GM12878 (cell line): ENCODE measurements around the gene CHRND. TPM values are rescaled to one million over a fixed set of nuclear protein-coding genes. Genes with fewer than 3 reads are reported as not detected.

Experiments used
- ATAC-seq: fragments of 200-7000 bp; cut with Tn5 transposase; 3 replicates; pipeline ENCODE4 v1.9.1; 2020; ENCODE audit warnings: mild to moderate bottlenecking, moderate library complexity
- BruUV-seq: library from RNA; stranded (reverse); fragments of 400-500 nt; replicated peaks from 2 replicates; lab custom pipeline; 2021; lab: Mats Ljungman, UMichigan
- CTCF ChIA-PET: fragments of 300-600 bp; sonication (Branson Sonifier 250); formaldehyde crosslinking; extraction: SDS; loops from one replicate; lab custom pipeline; 2021; ENCODE audit warnings: inconsistent platforms; lab: Yijun Ruan, JAX
- POLR2A ChIA-PET: fragments of 350-600 bp; formaldehyde crosslinking; extraction: SDS; loops from one replicate; lab custom pipeline; 2021; ENCODE audit warnings: inconsistent platforms; lab: Charles Lee
- RAD21 ChIA-PET: fragments of 300-600 bp; sonication (Branson Sonifier 250); formaldehyde crosslinking; loops from one replicate; lab custom pipeline; 2023; ENCODE audit warnings: antibody characterized with exemption; ENCODE audit not compliant: unreplicated experiment; lab: Charles Lee
- SMC1A ChIA-PET: fragments of 300-600 bp; sonication (Branson Sonifier 250); formaldehyde crosslinking; loops from one replicate; lab custom pipeline; 2023; ENCODE audit not compliant: unreplicated experiment, uncharacterized antibody; lab: Charles Lee
- DNase-seq: peaks from one replicate; pipeline ENCODE4 v3.0.0-alpha.2; 2011; ENCODE audit warnings: low read depth, low spot score
- FAIRE-seq: peaks from 3 replicates; lab custom pipeline; 2011; peaks lifted over from hg19 to GRCh38; lab: Jason Lieb, UNC
- H2AFZ ChIP-seq: 2 replicates; pipeline ENCODE4 v1.6.0; 2011; ENCODE audit warnings: low read depth, low read length, control low read depth; ENCODE audit not compliant: control insufficient read depth
- H3K27ac ChIP-seq: 2 replicates; pipeline ENCODE4 v1.5.1; 2011; ENCODE audit warnings: control low read depth; ENCODE audit not compliant: control insufficient read depth, insufficient read depth
- H3K27me3 ChIP-seq, 2 experiments: replicated peaks in 1 of 2; 2 replicates each; pipeline versions ENCODE4 v1.6.0 to v1.6.1; 2011; ENCODE audit warnings: low read length in 1 of 2; ENCODE audit not compliant: control insufficient read depth in 2 of 2, insufficient read depth in 2 of 2
- H3K36me3 ChIP-seq, 2 experiments: 2 replicates each; pipeline ENCODE4 v1.5.1; 2011; ENCODE audit warnings: low read length in 1 of 2; ENCODE audit not compliant: control insufficient read depth in 2 of 2, insufficient read depth in 2 of 2
- H3K4me1 ChIP-seq: 2 replicates; pipeline ENCODE4 v1.6.1; 2011; ENCODE audit warnings: mild to moderate bottlenecking, low read length, moderate library complexity, mixed read lengths; ENCODE audit not compliant: control insufficient read depth, insufficient read depth
- H3K4me2 ChIP-seq: 2 replicates; pipeline ENCODE4 v1.6.0; 2011; ENCODE audit warnings: control low read depth; ENCODE audit not compliant: control insufficient read depth, insufficient read depth
- H3K4me3 ChIP-seq: fragments of 200-600 bp; sonication (generic); 2 replicates; pipeline ENCODE4 v1.5.1; 2016
- H3K79me2 ChIP-seq: 2 replicates; pipeline ENCODE4 v1.6.0; 2011; ENCODE audit warnings: low read length; ENCODE audit not compliant: control insufficient read depth, insufficient read depth
- H3K9ac ChIP-seq: 2 replicates; pipeline ENCODE4 v1.8.0; 2011; ENCODE audit warnings: low read length, control low read depth, mixed read lengths; ENCODE audit not compliant: control insufficient read depth, insufficient read depth
- H3K9me3 ChIP-seq: replicated peaks from 3 replicates; pipeline ENCODE4 v1.5.1; 2011; ENCODE audit warnings: mild to moderate bottlenecking, low read length; ENCODE audit not compliant: control insufficient read depth, insufficient read depth
- H4K20me1 ChIP-seq: 2 replicates; pipeline ENCODE4 v1.6.0; 2011; ENCODE audit not compliant: control insufficient read depth, insufficient read depth
- BRCA1 ChIP-seq: IDR thresholded peaks from 2 replicates; pipeline ENCODE4 v1.6.1; 2011; ENCODE audit warnings: low read depth, low read length, improper control_type of control experiment
- FOXM1 ChIP-seq: IDR thresholded peaks from 2 replicates; pipeline ENCODE4 v1.6.1; 2012; ENCODE audit warnings: low read depth, mild to moderate bottlenecking, inconsistent platforms, low read length, moderate library complexity
- MTA3 ChIP-seq: IDR thresholded peaks from 2 replicates; pipeline ENCODE4 v1.6.1; 2012; ENCODE audit warnings: low read length, inconsistent platforms, borderline replicate concordance
- POLR2A ChIP-seq: IDR thresholded peaks from 2 replicates; pipeline ENCODE4 v1.6.1; 2011; ENCODE audit warnings: low read depth, mild to moderate bottlenecking, low read length
- RB1 ChIP-seq: fragments of 450-650 bp; formaldehyde crosslinking; IDR thresholded peaks from 2 replicates; pipeline ENCODE4 v1.6.1; 2017; ENCODE audit warnings: mild to moderate bottlenecking, borderline replicate concordance
- RCOR1 ChIP-seq: conservative IDR thresholded peaks from 2 replicates; pipeline ENCODE4 v1.6.1; 2012; ENCODE audit warnings: low read depth, low read length, improper control_type of control experiment
- SP1 ChIP-seq: IDR thresholded peaks from one replicate; pipeline ENCODE4 v1.6.1; 2011; ENCODE audit warnings: low read depth, low read length
- TCF12 ChIP-seq: IDR thresholded peaks from 2 replicates; pipeline ENCODE4 v1.6.1; 2011; ENCODE audit warnings: low read depth, mild to moderate bottlenecking, low read length
- WGBS: methylation state at CpG from one replicate; pipeline ENCODE4 v1.1.6; 2016; ENCODE audit warnings: low lambda C conversion rate; ENCODE audit not compliant: insufficient replicate concordance, insufficient coverage; ENCODE audit errors: missing lambda C conversion rate; 5-methylcytosine and 5-hydroxymethylcytosine counted together
- in situ Hi-C: fragments of 300-500 bp; cut with MboI; formaldehyde crosslinking; loops from 9 replicates; pipeline ENCODE4 v1.14.3; 2018; ENCODE audit warnings: mixed read lengths
- intact Hi-C: fragments of 100-400 bp; cut with micrococcal nuclease; formaldehyde crosslinking; loops from one replicate; pipeline ENCODE4 v1.14.2; 2022; ENCODE audit not compliant: unreplicated experiment
- polyA plus RNA-seq, 11 experiments: library from polyadenylated mRNA; depleted of rRNA in 4 of 11; unstranded in 6 of 11; stranded (reverse) in 5 of 11; fragments of >200 nt; fragmentation: Nextera tagmentation in 4 of 11; fragmentation: Illumina TruSeq in 1 of 11; extraction: Ambion mirVana in 4 of 11; extraction: Trizol in 1 of 11; gene quantifications; 1 replicate in 1 of 11; 2 replicates in 10 of 11; pipeline versions ENCODE4 v1.2.1 to v1.2.3, GENCODE V29; 2011 to 2016; ENCODE audit warnings: inconsistent platforms in 2 of 11, missing spikeins in 2 of 11, low read depth in 1 of 11
- total RNA-seq, 4 experiments: library from RNA; depleted of rRNA in 3 of 4; stranded (reverse); fragments of >200 nt in 3 of 4; fragmentation: Illumina TruSeq in 1 of 4; extraction: Trizol in 1 of 4; gene quantifications; 2 replicates each; pipeline versions ENCODE4 v1.2.1 to v1.2.3, GENCODE V29; 2013 to 2021
- TF ChIP-seq, protein P1 (sequence below): fragments of 150-350 bp; IDR thresholded peaks from 2 replicates; pipeline ENCODE4 v1.6.1; 2016; ENCODE audit warnings: low read depth, low read length
- TF ChIP-seq, protein P2 (sequence below): IDR thresholded peaks from 2 replicates; pipeline ENCODE4 v1.6.1; 2011; ENCODE audit warnings: borderline replicate concordance, low read depth, mild to moderate bottlenecking, moderate library complexity, mixed read lengths, low read length; ENCODE audit not compliant: insufficient read depth; ENCODE audit errors: extremely low read length
- TF ChIP-seq, protein P3 (sequence below): fragments of 450-650 bp; IDR thresholded peaks from 2 replicates; pipeline ENCODE4 v1.6.1; 2018; ENCODE audit warnings: mild to moderate bottlenecking, low read depth, moderate library complexity; ENCODE audit not compliant: partially characterized antibody

The CHRND gene
- total and polyA plus RNA-seq, 10 of the 15 experiments (the other 5 are each of a cell fraction or from before 2014, with no cell fraction given): not detected

DNA sequence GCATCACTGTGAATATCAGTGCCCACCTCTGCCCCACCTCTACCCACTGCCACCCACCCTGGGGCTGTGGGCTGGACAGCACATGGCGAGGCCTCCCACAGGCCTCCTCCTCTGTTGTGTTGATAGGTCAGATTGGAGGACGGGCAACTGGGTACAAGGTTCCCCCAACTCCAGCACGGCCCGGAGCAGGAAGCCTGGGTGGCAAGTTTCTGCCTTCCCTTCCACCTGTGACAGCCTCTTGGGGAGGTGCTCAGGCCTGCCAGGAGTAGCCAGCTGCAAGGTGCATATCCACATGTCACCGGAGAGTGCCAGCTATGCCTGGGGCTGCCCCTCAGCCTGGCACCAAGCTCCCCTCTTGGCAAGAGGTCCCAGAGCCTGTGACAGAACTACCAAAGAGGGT is 31.4 kb upstream of the CHRND start:
- intact Hi-C loops (no loop called here), in situ Hi-C loops (no loop called here)
- ChIA-PET RAD21 (no interaction called here), CTCF (no interaction called here)
- Histone ChIP-seq H3K9ac (no peak overlapping the region), H3K27me3 (peaks cover 0 to 5% of the 10 kb centered on the region in 2 experiments; a peak in 2 of 4 replicates), H3K36me3 (no peaks in the 10 kb centered on the region), H3K4me2 (no peak overlapping the region), H3K9me3 (no peaks in the 10 kb centered on the region), H4K20me1 (no peaks in the 10 kb centered on the region), H2AFZ (no peak overlapping the region), H3K27ac (no peak overlapping the region), H3K4me3 (no peak overlapping the region)
- FAIRE-seq: no peak
- no TSS peak for BruUV-seq
- WGBS: 24% methylated on average over 5 of the region's 5 CpGs
- ATAC-seq: no peak
- DNase-seq: no peak
- TF ChIP-seq TCF12 (no peak), POLR2A (no peak), RB1 (no peak)
- TF ChIP-seq, protein P1, sequence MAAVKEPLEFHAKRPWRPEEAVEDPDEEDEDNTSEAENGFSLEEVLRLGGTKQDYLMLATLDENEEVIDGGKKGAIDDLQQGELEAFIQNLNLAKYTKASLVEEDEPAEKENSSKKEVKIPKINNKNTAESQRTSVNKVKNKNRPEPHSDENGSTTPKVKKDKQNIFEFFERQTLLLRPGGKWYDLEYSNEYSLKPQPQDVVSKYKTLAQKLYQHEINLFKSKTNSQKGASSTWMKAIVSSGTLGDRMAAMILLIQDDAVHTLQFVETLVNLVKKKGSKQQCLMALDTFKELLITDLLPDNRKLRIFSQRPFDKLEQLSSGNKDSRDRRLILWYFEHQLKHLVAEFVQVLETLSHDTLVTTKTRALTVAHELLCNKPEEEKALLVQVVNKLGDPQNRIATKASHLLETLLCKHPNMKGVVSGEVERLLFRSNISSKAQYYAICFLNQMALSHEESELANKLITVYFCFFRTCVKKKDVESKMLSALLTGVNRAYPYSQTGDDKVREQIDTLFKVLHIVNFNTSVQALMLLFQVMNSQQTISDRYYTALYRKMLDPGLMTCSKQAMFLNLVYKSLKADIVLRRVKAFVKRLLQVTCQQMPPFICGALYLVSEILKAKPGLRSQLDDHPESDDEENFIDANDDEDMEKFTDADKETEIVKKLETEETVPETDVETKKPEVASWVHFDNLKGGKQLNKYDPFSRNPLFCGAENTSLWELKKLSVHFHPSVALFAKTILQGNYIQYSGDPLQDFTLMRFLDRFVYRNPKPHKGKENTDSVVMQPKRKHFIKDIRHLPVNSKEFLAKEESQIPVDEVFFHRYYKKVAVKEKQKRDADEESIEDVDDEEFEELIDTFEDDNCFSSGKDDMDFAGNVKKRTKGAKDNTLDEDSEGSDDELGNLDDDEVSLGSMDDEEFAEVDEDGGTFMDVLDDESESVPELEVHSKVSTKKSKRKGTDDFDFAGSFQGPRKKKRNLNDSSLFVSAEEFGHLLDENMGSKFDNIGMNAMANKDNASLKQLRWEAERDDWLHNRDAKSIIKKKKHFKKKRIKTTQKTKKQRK: no peak
- TF ChIP-seq, all 136 proteins: peak for 0
- no peaks in the 10 kb centered on the region for H3K79me2 ChIP-seq
- ChIA-PET SMC1A (no interaction called here), POLR2A (no interaction called here)
- H3K4me1 ChIP-seq: no peaks in the 10 kb centered on the region

DNA sequence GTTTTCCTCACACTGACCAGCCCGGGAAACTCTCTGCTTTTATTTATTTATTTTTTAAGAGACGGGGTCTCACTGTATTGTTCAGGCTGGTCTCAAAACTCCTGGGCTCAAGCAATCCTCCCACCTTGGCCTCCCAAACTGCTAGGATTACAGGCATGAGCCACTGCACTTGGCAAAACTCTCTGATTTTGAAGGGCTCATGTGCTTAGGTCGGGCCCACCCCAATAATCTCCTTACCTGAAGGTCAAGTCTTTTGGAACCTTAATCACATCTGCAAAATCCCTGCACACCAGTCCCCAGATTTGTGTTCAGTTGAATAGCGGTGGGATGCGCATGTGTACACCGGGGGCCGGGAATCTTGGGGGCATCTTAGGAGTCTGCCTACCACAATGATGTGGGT is 30.7 kb upstream of the CHRND start:
- ChIA-PET CTCF (no interaction called here), SMC1A (no interaction called here), RAD21 (no interaction called here), POLR2A (no interaction called here)
- Histone ChIP-seq H3K79me2 (no peaks in the 10 kb centered on the region), H2AFZ (no peak overlapping the region), H3K9me3 (no peaks in the 10 kb centered on the region), H3K27me3 (peaks cover 0 to 2% of the 10 kb centered on the region in 2 experiments; a peak in 1 of 4 replicates), H3K4me3 (no peak overlapping the region), H3K4me1 (no peaks in the 10 kb centered on the region), H3K4me2 (no peak overlapping the region), H3K9ac (no peak overlapping the region), H3K27ac (no peak overlapping the region), H4K20me1 (no peaks in the 10 kb centered on the region), H3K36me3 (no peaks in the 10 kb centered on the region)
- DNase-seq (no peak), ATAC-seq (no peak), FAIRE-seq (no peak)
- in situ Hi-C loops (no loop called here), intact Hi-C loops (no loop called here)
- 33% methylated on average over 7 of the region's 7 CpGs for WGBS
- BruUV-seq: no TSS peak
- TF ChIP-seq BRCA1 (no peak), FOXM1 (no peak), MTA3 (no peak), RCOR1 (no peak), SP1 (no peak)
- TF ChIP-seq, protein P2, sequence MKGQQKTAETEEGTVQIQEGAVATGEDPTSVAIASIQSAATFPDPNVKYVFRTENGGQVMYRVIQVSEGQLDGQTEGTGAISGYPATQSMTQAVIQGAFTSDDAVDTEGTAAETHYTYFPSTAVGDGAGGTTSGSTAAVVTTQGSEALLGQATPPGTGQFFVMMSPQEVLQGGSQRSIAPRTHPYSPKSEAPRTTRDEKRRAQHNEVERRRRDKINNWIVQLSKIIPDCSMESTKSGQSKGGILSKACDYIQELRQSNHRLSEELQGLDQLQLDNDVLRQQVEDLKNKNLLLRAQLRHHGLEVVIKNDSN: no peak
- TF ChIP-seq, protein P3, sequence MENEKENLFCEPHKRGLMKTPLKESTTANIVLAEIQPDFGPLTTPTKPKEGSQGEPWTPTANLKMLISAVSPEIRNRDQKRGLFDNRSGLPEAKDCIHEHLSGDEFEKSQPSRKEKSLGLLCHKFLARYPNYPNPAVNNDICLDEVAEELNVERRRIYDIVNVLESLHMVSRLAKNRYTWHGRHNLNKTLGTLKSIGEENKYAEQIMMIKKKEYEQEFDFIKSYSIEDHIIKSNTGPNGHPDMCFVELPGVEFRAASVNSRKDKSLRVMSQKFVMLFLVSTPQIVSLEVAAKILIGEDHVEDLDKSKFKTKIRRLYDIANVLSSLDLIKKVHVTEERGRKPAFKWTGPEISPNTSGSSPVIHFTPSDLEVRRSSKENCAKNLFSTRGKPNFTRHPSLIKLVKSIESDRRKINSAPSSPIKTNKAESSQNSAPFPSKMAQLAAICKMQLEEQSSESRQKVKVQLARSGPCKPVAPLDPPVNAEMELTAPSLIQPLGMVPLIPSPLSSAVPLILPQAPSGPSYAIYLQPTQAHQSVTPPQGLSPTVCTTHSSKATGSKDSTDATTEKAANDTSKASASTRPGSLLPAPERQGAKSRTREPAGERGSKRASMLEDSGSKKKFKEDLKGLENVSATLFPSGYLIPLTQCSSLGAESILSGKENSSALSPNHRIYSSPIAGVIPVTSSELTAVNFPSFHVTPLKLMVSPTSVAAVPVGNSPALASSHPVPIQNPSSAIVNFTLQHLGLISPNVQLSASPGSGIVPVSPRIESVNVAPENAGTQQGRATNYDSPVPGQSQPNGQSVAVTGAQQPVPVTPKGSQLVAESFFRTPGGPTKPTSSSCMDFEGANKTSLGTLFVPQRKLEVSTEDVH: no peak
